ENCODE results near the gene IRAK3. TPM values are rescaled to one million over a fixed set of nuclear protein-coding genes. Genes with fewer than 3 reads are reported as not detected.
A peak's percentile ranks its signal among the peaks of the same experiment; 100 is the strongest.

Gene IRAK3
- total RNA-seq, 1 experiment from 2014 or later: 0.12 TPM

DNA sequence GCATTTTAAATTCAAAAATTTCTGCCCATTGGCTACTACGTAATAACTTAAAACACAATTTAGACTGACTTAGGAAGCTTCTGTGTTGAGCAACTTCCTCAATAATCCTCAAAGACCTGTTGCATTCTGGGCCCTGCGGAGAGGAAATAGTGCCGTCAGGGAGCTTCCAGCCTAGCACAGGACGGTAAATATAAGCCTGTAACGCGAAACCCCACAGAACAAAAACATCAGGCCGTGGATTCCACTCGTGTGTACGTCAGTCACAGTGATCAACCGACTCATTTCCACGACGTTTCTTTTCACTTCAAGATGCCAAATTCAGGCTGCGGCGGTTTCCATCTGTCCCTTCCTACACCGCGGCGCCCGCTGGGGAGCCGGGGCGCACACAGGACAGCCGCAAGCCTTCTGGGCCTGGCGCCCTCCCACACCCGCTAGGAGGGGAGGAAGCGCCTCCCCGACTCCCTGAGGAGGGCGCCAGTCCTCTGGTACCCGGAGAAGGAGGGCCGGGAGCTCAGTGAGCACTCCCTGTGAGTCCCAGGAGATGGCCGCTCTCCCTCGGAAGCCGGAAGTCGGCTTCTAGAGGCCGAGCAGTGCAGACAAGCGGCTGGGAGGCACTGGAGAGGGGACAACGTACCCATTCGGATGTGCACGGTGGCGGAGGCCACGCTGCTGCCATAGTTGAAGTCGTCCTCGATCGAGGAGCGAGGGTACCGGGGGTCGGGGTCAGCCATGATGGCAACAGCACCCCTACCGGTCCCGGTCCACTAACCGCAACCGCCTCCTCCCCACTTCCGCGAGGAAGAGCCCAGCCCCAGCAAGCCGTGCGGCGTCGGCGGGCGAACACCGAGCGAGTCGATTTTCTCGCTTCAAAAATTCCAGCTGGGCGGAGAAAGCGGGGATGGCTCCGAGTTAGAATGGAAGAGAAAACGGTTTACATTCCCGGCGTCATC, 19.5 kb upstream of the IRAK3 start, which contains the start of gene TMBIM4:
Gene TMBIM4 (minus strand): TSS at position 776 of the 950 bp plus-strand sequence. CDS start 45 bp downstream, at position 731.
- Histone ChIP-seq H3K9me2 (ENCODE audit: insufficient read depth) (no peaks in the 10 kb centered on the region), H3K4me2 (ENCODE audit: low read length) (peak within 1 kb of the TSS; percentile 80), H3K27me3 (ENCODE audit: insufficient read depth, low read length) (no peaks in the 10 kb centered on the region), H2AFZ (ENCODE audit: low read depth, low read length, poor library complexity, severe bottlenecking) (peak within 1 kb of the TSS; percentile 81), H3K79me2 (ENCODE audit: insufficient read depth, low read length) (peaks cover 47% of the 10 kb centered on the region), H4K20me1 (ENCODE audit: insufficient read depth) (no peaks in the 10 kb centered on the region), H3K4me3 (replicated peaks in 1 of 2; ENCODE audit: low read depth in 1 of 2, low read length in 2 of 2) (peak within 1 kb of the TSS; percentile 62 to 67), H3K9me3 (ENCODE audit: control insufficient read depth in 1 of 2, insufficient read depth in 1 of 2, low read depth in 1 of 2, low read length in 2 of 2) (peaks cover 0 to 5% of the 10 kb centered on the region in 2 experiments; a peak in 2 of 4 replicates), H3K36me3 (ENCODE audit: control insufficient read depth in 1 of 2, insufficient read depth in 2 of 2, low read length in 2 of 2) (peaks cover 0 to 16% of the 10 kb centered on the region in 2 experiments; a peak in 2 of 4 replicates), H3K9ac (ENCODE audit: low read length) (peak within 1 kb of the TSS; percentile 71), H3K27ac (ENCODE audit: low read depth, low read length) (peak within 1 kb of the TSS; percentile 98), H3K4me1 (ENCODE audit: control insufficient read depth in 1 of 2, insufficient read depth in 2 of 2, low read length in 2 of 2) (peaks cover 4 to 19% of the 10 kb centered on the region in 2 experiments)
- RAD21 ChIA-PET (ENCODE audit: low non-redundant PET in 1 of 2, low total read pairs in 2 of 2, uncharacterized antibody in 2 of 2, unreplicated experiment in 2 of 2): interaction anchor here (0.8 to 1.0 kb wide), 3 partner anchors 24 to 66 kb away, joined by 4 read pairs; partner anchors contain the start of gene LLPH (in 1 of the 2)
- DNase-seq (ENCODE audit: low read depth, low spot score) (peak; percentile 91), ATAC-seq (peak; percentile 96)
- BruUV-seq (replicated peaks): TSS peak; percentile 73
- POLR2A ChIA-PET: interaction anchor here (0.8 to 2.1 kb wide), 14 partner anchors 10 to 133 kb away, joined by 3 to 21 read pairs (median 4); partner anchors contain the start of genes HELB and LLPH
- intact Hi-C loops (cut with micrococcal nuclease): loop anchor here (2.0 to 5.0 kb wide), 3 partner anchors 37 to 133 kb away; partner anchors contain the start of genes HELB and LLPH
- CTCF ChIA-PET: interaction anchor here (0.8 to 2.2 kb wide), 16 partner anchors 9 to 240 kb away, joined by 3 to 17 read pairs (median 4); partner anchors contain the start of genes HELB and LLPH
- TF ChIP-seq, protein P1, sequence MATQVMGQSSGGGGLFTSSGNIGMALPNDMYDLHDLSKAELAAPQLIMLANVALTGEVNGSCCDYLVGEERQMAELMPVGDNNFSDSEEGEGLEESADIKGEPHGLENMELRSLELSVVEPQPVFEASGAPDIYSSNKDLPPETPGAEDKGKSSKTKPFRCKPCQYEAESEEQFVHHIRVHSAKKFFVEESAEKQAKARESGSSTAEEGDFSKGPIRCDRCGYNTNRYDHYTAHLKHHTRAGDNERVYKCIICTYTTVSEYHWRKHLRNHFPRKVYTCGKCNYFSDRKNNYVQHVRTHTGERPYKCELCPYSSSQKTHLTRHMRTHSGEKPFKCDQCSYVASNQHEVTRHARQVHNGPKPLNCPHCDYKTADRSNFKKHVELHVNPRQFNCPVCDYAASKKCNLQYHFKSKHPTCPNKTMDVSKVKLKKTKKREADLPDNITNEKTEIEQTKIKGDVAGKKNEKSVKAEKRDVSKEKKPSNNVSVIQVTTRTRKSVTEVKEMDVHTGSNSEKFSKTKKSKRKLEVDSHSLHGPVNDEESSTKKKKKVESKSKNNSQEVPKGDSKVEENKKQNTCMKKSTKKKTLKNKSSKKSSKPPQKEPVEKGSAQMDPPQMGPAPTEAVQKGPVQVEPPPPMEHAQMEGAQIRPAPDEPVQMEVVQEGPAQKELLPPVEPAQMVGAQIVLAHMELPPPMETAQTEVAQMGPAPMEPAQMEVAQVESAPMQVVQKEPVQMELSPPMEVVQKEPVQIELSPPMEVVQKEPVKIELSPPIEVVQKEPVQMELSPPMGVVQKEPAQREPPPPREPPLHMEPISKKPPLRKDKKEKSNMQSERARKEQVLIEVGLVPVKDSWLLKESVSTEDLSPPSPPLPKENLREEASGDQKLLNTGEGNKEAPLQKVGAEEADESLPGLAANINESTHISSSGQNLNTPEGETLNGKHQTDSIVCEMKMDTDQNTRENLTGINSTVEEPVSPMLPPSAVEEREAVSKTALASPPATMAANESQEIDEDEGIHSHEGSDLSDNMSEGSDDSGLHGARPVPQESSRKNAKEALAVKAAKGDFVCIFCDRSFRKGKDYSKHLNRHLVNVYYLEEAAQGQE (IDR thresholded peaks at IDR 0.05; ENCODE audit: low read depth): no peak
- no peak for TF ChIP-seq FOSL1 (IDR thresholded peaks at IDR 0.05; ENCODE audit: low read depth)
- peak; percentile 41 for TF ChIP-seq RAD21 (IDR thresholded peaks at IDR 0.05; ENCODE audit: low read depth)
- TF ChIP-seq ZFX (IDR thresholded peaks at IDR 0.05): peak; percentile 88
- no peak for TF ChIP-seq ZNF274 (IDR thresholded peaks at IDR 0.05; ENCODE audit: low read depth, low read length)
- peak; percentile 75 for TF ChIP-seq SIN3A (IDR thresholded peaks at IDR 0.05; ENCODE audit: low read depth)
- peak; percentile 94 for TF ChIP-seq ELF1 (IDR thresholded peaks at IDR 0.05; ENCODE audit: borderline replicate concordance, low read depth)
- peak; percentile 75 for TF ChIP-seq YY1 (IDR thresholded peaks at IDR 0.05; ENCODE audit: extremely low read depth, insufficient replicate concordance, low read depth, low read length)
- TF ChIP-seq, protein P2, sequence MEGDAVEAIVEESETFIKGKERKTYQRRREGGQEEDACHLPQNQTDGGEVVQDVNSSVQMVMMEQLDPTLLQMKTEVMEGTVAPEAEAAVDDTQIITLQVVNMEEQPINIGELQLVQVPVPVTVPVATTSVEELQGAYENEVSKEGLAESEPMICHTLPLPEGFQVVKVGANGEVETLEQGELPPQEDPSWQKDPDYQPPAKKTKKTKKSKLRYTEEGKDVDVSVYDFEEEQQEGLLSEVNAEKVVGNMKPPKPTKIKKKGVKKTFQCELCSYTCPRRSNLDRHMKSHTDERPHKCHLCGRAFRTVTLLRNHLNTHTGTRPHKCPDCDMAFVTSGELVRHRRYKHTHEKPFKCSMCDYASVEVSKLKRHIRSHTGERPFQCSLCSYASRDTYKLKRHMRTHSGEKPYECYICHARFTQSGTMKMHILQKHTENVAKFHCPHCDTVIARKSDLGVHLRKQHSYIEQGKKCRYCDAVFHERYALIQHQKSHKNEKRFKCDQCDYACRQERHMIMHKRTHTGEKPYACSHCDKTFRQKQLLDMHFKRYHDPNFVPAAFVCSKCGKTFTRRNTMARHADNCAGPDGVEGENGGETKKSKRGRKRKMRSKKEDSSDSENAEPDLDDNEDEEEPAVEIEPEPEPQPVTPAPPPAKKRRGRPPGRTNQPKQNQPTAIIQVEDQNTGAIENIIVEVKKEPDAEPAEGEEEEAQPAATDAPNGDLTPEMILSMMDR (IDR thresholded peaks at IDR 0.05 in 2 of 3, conservative IDR thresholded peaks at IDR 0.05 in 1 of 3; ENCODE audit: borderline replicate concordance in 1 of 3, insufficient read depth in 1 of 3, low read depth in 2 of 3, low read length in 2 of 3): peak; percentile 35 to 60 (median 57); a peak in 3 of 6 replicates
- TF ChIP-seq EGR1 (IDR thresholded peaks at IDR 0.05; ENCODE audit: low read depth): peak; percentile 65
- peak; percentile 68 for TF ChIP-seq POLR2AphosphoS5 (IDR thresholded peaks at IDR 0.05; ENCODE audit: low read depth, low read length)
- TF ChIP-seq EZH2 (IDR thresholded peaks at IDR 0.05): no peak
- peak; percentile 81 for TF ChIP-seq POLR2A (IDR thresholded peaks at IDR 0.05; ENCODE audit: borderline replicate concordance, extremely low read depth, insufficient read depth, insufficient read length)
- peak; percentile 90 for TF ChIP-seq CEBPB (IDR thresholded peaks at IDR 0.05; ENCODE audit: low read depth)
- TF ChIP-seq JUND (IDR thresholded peaks at IDR 0.05): no peak
- no peak for TF ChIP-seq EZH2phosphoT487 (IDR thresholded peaks at IDR 0.05; ENCODE audit: borderline replicate concordance)
- TF ChIP-seq SP1 (IDR thresholded peaks at IDR 0.05; ENCODE audit: low read depth): peak; percentile 57; the same call in 1 of the 2 replicates
- TF ChIP-seq, protein P3, sequence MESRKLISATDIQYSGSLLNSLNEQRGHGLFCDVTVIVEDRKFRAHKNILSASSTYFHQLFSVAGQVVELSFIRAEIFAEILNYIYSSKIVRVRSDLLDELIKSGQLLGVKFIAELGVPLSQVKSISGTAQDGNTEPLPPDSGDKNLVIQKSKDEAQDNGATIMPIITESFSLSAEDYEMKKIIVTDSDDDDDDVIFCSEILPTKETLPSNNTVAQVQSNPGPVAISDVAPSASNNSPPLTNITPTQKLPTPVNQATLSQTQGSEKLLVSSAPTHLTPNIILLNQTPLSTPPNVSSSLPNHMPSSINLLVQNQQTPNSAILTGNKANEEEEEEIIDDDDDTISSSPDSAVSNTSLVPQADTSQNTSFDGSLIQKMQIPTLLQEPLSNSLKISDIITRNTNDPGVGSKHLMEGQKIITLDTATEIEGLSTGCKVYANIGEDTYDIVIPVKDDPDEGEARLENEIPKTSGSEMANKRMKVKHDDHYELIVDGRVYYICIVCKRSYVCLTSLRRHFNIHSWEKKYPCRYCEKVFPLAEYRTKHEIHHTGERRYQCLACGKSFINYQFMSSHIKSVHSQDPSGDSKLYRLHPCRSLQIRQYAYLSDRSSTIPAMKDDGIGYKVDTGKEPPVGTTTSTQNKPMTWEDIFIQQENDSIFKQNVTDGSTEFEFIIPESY (IDR thresholded peaks at IDR 0.05; ENCODE audit: extremely low read depth, insufficient replicate concordance, low read length): no peak
